BJ (cell line): Measurements from ENCODE around the gene TGIF1. TPM values are rescaled to one million over a fixed set of nuclear protein-coding genes. Genes with fewer than 3 reads are reported as not detected.

Source experiments
- CTCF ChIA-PET: fragments of 350-600 bp; formaldehyde crosslinking; extraction: SDS; loops from one replicate; lab custom pipeline; 2021; ENCODE audit warnings: antibody characterized with exemption, inconsistent platforms; lab: Yijun Ruan, JAX
- POLR2A ChIA-PET: fragments of 300-600 bp; sonication (Branson Sonifier 250); formaldehyde crosslinking; extraction: SDS; loops from one replicate; lab custom pipeline; 2021; ENCODE audit warnings: antibody characterized with exemption; lab: Charles Lee
- DNase-seq: peaks from one replicate; pipeline ENCODE4 v3.0.0-alpha.2; 2011; ENCODE audit warnings: low read depth
- H3K27me3 ChIP-seq: 2 replicates; pipeline ENCODE4 v1.6.0; 2011; ENCODE audit warnings: low read length; ENCODE audit not compliant: control insufficient read depth, insufficient read depth
- H3K36me3 ChIP-seq: 2 replicates; pipeline ENCODE4 v1.5.1; 2011; ENCODE audit warnings: low read length; ENCODE audit not compliant: control insufficient read depth, insufficient read depth
- H3K4me3 ChIP-seq: 2 replicates; pipeline ENCODE4 v1.5.1; 2011; ENCODE audit warnings: low read depth, mild to moderate bottlenecking, control low read depth, low read length
- polyA plus RNA-seq: library from polyadenylated mRNA; depleted of rRNA; stranded (reverse); fragments of >200 nt; gene quantifications from 2 replicates; pipeline ENCODE4 v1.2.3, GENCODE V29; 2011
- TF ChIP-seq, protein P1 (sequence below): IDR thresholded peaks from 2 replicates; pipeline ENCODE4 v1.5.1; 2011; ENCODE audit warnings: low read depth, mild to moderate bottlenecking, control low read depth, inconsistent platforms, low read length, moderate library complexity; ENCODE audit not compliant: insufficient read depth

TGIF1 gene
- polyA plus RNA-seq, 1 experiment, result 78.9 TPM

DNA sequence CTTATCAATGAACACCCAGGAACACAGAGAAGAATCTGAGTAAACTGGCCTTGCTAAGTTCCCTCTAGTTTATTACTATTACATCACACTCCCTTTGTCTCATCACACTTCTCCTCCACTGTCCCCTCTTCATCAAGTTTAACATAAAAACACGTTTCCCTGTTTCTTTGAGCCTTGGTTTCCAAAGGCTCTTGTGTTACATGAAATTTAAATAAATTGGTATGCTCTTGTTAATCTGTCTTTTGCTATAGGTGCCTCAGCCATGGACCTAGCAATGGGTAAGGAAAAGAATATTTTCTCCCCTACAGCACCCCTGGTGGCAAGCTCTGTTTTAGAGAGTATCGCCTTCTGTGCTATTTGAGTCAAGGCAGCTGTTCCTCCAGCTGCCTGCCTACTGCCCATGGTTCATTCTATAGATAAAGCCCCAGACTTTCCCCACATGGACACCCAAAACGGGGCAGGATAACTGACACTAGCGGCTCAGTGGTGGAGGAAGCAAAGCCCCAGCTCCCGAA is 31.8 kb downstream of the TGIF1 start:
- POLR2A ChIA-PET, result no interaction called here
- Histone ChIP-seq H3K36me3 (no peaks in the 10 kb centered on the region), H3K27me3 (no peaks in the 10 kb centered on the region), H3K4me3 (no peak overlapping the region)
- TF ChIP-seq, protein P1, sequence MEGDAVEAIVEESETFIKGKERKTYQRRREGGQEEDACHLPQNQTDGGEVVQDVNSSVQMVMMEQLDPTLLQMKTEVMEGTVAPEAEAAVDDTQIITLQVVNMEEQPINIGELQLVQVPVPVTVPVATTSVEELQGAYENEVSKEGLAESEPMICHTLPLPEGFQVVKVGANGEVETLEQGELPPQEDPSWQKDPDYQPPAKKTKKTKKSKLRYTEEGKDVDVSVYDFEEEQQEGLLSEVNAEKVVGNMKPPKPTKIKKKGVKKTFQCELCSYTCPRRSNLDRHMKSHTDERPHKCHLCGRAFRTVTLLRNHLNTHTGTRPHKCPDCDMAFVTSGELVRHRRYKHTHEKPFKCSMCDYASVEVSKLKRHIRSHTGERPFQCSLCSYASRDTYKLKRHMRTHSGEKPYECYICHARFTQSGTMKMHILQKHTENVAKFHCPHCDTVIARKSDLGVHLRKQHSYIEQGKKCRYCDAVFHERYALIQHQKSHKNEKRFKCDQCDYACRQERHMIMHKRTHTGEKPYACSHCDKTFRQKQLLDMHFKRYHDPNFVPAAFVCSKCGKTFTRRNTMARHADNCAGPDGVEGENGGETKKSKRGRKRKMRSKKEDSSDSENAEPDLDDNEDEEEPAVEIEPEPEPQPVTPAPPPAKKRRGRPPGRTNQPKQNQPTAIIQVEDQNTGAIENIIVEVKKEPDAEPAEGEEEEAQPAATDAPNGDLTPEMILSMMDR, result peak; percentile 55
- no peak for DNase-seq
- CTCF ChIA-PET, result interaction anchor here (0.5 to 1.7 kb wide), 12 partner anchors 7 to 136 kb away, joined by 3 to 5 read pairs (median 4); no protein-coding TSS in a partner anchor

- H3K36me3 ChIP-seq, result no peaks in the 10 kb centered on the region
- no peak for DNase-seq
- ChIA-PET CTCF (interaction anchor here (0.5 to 1.7 kb wide), 11 partner anchors 8 to 135 kb away, joined by 3 to 5 read pairs (median 4); no protein-coding TSS in a partner anchor), POLR2A (no interaction called here)
- H3K4me3 ChIP-seq, result no peak overlapping the region
- TF ChIP-seq, protein P1, result no peak
- no peaks in the 10 kb centered on the region for H3K27me3 ChIP-seq
These were observed 32.3 kb downstream of the TGIF1 start for GRCh38 chr18:3482258-3482657.

GRCh38 chr18:3485153-3486149 is 35.5 kb downstream of the TGIF1 start:
- DNase-seq, result no peak
- Histone ChIP-seq H3K27me3 (no peaks in the 10 kb centered on the region), H3K4me3 (no peak overlapping the region), H3K36me3 (no peaks in the 10 kb centered on the region)
- TF ChIP-seq, protein P1, result no peak
- ChIA-PET CTCF (no interaction called here), POLR2A (no interaction called here)

DNA sequence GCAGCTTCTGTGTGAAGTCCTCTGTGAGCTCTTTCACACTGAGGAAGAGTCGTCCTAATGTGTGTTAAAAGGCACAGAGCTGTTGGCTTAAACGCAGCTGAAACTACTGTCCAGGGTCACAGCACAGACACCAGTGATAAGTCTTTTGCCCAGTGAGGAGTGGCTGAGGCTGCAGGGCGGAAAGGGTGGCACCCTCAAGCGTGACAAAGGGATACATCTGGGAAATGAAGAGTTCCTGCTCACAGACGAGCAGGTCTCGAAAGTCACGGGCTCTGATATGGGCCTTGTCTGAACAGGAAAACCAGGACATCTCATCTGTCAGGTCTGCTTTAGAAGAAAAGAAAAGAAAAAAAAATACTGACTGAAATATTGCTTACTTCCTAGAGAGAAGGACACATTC is 36.5 kb downstream of the TGIF1 start:
- ChIA-PET CTCF (no interaction called here), POLR2A (no interaction called here)
- H3K36me3 ChIP-seq, result no peaks in the 10 kb centered on the region
- DNase-seq, result no peak
- H3K4me3 ChIP-seq, result no peak overlapping the region
- TF ChIP-seq, protein P1, result no peak
- no peaks in the 10 kb centered on the region for H3K27me3 ChIP-seq

DNA sequence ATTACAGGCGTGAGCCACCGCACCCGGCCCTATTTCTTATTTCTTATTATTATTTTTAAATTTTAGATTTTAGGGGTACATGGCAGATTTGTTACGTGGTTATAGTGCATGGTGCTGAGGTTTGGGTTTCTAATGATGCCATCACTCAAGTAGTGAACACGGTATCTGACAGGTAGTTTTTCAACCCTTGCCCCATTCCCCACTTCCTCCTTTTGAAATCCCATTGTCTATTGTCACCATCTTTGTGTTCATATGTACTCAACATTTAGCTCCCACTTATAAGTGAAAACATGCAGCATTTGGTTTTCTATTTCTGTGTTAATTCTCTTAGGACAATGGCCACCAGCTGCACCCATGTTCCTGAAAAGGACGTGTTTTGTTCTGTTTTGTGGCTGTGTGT is 39.5 kb downstream of the TGIF1 start:
- ChIA-PET POLR2A (no interaction called here), CTCF (no interaction called here)
- Histone ChIP-seq H3K27me3 (no peaks in the 10 kb centered on the region), H3K4me3 (no peak overlapping the region), H3K36me3 (no peaks in the 10 kb centered on the region)
- no peak for DNase-seq
- TF ChIP-seq, protein P1, result no peak
